Fibroblast of skin of left quadriceps (primary cell): ENCODE measurements around the gene CMTM4.
"Not testable (repeated sequence)": the region's sequence is repeated elsewhere in the genome, so short reads cannot be mapped to it uniquely, and the experiment has no call there.

Experiments
- DNase-seq, 2 experiments: peaks; one replicate each; pipeline ENCODE4 v3.0.0-alpha.2; 2013; ENCODE audit warnings: low read depth in 2 of 2

The CMTM4 gene

GRCh38 chr16:66705790-66706505 lies 9.4 kb upstream of the CMTM4 start:
- no peak for DNase-seq

GRCh38 chr16:66703406-66704215 lies 7.1 kb upstream of the CMTM4 start:
- no peak for DNase-seq

GRCh38 chr16:66701516-66701915 lies 5.0 kb upstream of the CMTM4 start:
- no peak for DNase-seq

GRCh38 chr16:66701026-66701425 lies 4.5 kb upstream of the CMTM4 start:
- DNase-seq: no peak

- no peak for DNase-seq
Measured at GRCh38 chr16:66699898-66700297, 3.4 kb upstream of the CMTM4 start.

- no peak for DNase-seq
Measured at GRCh38 chr16:66698046-66698445, 1.5 kb upstream of the CMTM4 start.

- DNase-seq: no peak
Measured at GRCh38 chr16:66695935-66696668, 441 bp downstream of the CMTM4 start.

GRCh38 chr16:66695471-66695934 lies 1.0 kb downstream of the CMTM4 start:
- DNase-seq: no peak

- no peak for DNase-seq
Measured at GRCh38 chr16:66693149-66693548, 3.4 kb downstream of the CMTM4 start.

- no peak for DNase-seq
Measured at GRCh38 chr16:66692341-66692740, 4.2 kb downstream of the CMTM4 start.

- DNase-seq: no peak
Measured at GRCh38 chr16:66691234-66691633, 5.3 kb downstream of the CMTM4 start.

GRCh38 chr16:66690106-66690847 lies 6.3 kb downstream of the CMTM4 start:
- DNase-seq: no peak

GRCh38 chr16:66689282-66689681 lies 7.3 kb downstream of the CMTM4 start:
- DNase-seq: no peak

GRCh38 chr16:66687906-66688625 lies 8.5 kb downstream of the CMTM4 start:
- no peak for DNase-seq

- DNase-seq: not testable (repeated sequence)
Measured at GRCh38 chr16:66685501-66686115, 10.9 kb downstream of the CMTM4 start.

- no peak for DNase-seq
Measured at GRCh38 chr16:66682271-66682670, 14.3 kb downstream of the CMTM4 start.

- no peak for DNase-seq
Measured at GRCh38 chr16:66681676-66682075, 14.9 kb downstream of the CMTM4 start.

- DNase-seq: no peak
Measured at GRCh38 chr16:66678337-66678736, 18.2 kb downstream of the CMTM4 start.

GRCh38 chr16:66677836-66678235 lies 18.7 kb downstream of the CMTM4 start:
- DNase-seq: no peak

- no peak for DNase-seq
Measured at GRCh38 chr16:66677179-66677578, 19.4 kb downstream of the CMTM4 start.

- DNase-seq: no peak
Measured at GRCh38 chr16:66676599-66676998, 19.9 kb downstream of the CMTM4 start.
